ENCODE data around the gene CP. TPM values are rescaled to one million over a fixed set of nuclear protein-coding genes. Genes with fewer than 3 reads are reported as not detected.

CP gene
- total RNA-seq, 1 experiment from 2014 or later = 5.8 TPM

DNA sequence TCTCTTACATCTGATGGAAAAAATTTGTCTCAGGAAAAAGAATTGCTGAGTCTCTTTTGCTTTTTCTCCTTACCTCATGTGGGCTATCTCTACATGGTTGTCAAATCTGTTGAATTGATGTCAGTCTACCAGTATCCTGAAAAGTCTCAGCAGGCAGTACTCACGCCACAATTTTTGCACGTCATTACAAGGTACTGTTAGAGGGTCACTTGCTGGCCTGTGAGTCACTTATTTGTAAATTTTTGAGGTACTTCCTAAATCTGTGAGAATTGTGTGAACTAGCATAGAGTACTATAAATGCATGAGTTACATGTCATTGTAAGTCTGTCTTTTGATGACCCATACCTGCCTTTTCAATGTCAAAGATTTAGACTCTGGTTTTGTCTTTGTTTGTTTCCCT lies 76.3 kb downstream of the CP start:
- Histone ChIP-seq H3K4me1 (ENCODE audit: control insufficient read depth, insufficient read depth, low read length) (no peaks in the 10 kb centered on the region), H3K36me3 (ENCODE audit: control insufficient read depth, insufficient read depth, low read length) (peaks cover 20% of the 10 kb centered on the region), H3K27ac (ENCODE audit: low read length) (no peak overlapping the region), H3K27me3 (ENCODE audit: control insufficient read depth, insufficient read depth, low read length) (no peaks in the 10 kb centered on the region), H3K4me3 (ENCODE audit: low read depth in 2 of 2, low read length in 2 of 2) (no peak overlapping the region), H3K9me3 (ENCODE audit: control insufficient read depth, insufficient read depth, low read depth, low read length) (no peaks in the 10 kb centered on the region)
- no TSS peak for BruUV-seq (replicated peaks)
- ChIA-PET CTCF (no interaction called here), POLR2A (no interaction called here)
- intact Hi-C loops (cut with micrococcal nuclease; ENCODE audit: unreplicated experiment) = no loop called here
- ATAC-seq = no peak
- DNase-seq (ENCODE audit: low read depth, low spot score) = no peak
- TF ChIP-seq TCF7L2 (IDR thresholded peaks at IDR 0.05; ENCODE audit: low read depth, low read length) (no peak), SIN3A (IDR thresholded peaks at IDR 0.05; ENCODE audit: borderline replicate concordance, insufficient read depth, low read depth, low read length) (no peak), CTCF (IDR thresholded peaks at IDR 0.05) (no peak), POLR2AphosphoS5 (IDR thresholded peaks at IDR 0.05; ENCODE audit: low read depth, low read length) (no peak)
- TF ChIP-seq, protein P1, sequence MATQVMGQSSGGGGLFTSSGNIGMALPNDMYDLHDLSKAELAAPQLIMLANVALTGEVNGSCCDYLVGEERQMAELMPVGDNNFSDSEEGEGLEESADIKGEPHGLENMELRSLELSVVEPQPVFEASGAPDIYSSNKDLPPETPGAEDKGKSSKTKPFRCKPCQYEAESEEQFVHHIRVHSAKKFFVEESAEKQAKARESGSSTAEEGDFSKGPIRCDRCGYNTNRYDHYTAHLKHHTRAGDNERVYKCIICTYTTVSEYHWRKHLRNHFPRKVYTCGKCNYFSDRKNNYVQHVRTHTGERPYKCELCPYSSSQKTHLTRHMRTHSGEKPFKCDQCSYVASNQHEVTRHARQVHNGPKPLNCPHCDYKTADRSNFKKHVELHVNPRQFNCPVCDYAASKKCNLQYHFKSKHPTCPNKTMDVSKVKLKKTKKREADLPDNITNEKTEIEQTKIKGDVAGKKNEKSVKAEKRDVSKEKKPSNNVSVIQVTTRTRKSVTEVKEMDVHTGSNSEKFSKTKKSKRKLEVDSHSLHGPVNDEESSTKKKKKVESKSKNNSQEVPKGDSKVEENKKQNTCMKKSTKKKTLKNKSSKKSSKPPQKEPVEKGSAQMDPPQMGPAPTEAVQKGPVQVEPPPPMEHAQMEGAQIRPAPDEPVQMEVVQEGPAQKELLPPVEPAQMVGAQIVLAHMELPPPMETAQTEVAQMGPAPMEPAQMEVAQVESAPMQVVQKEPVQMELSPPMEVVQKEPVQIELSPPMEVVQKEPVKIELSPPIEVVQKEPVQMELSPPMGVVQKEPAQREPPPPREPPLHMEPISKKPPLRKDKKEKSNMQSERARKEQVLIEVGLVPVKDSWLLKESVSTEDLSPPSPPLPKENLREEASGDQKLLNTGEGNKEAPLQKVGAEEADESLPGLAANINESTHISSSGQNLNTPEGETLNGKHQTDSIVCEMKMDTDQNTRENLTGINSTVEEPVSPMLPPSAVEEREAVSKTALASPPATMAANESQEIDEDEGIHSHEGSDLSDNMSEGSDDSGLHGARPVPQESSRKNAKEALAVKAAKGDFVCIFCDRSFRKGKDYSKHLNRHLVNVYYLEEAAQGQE (IDR thresholded peaks at IDR 0.05; ENCODE audit: insufficient read depth in 1 of 2, low read depth in 2 of 2, low read length in 1 of 2) = no peak
- in situ Hi-C loops (cut with HindIII; ENCODE audit: low pct_unique_long_range_greater_than_20kb, low sequenced_read_pairs) = no loop called here

GRCh38 chr3:149142682-149143081 lies 78.9 kb downstream of the CP start:
- Histone ChIP-seq H3K27me3 (ENCODE audit: control insufficient read depth, insufficient read depth, low read length) (no peaks in the 10 kb centered on the region), H3K4me3 (ENCODE audit: low read depth in 2 of 2, low read length in 2 of 2) (no peak overlapping the region), H3K4me1 (ENCODE audit: control insufficient read depth, insufficient read depth, low read length) (no peaks in the 10 kb centered on the region), H3K36me3 (ENCODE audit: control insufficient read depth, insufficient read depth, low read length) (peaks cover 18% of the 10 kb centered on the region), H3K9me3 (ENCODE audit: control insufficient read depth, insufficient read depth, low read depth, low read length) (no peaks in the 10 kb centered on the region), H3K27ac (ENCODE audit: low read length) (no peak overlapping the region)
- ChIA-PET POLR2A (no interaction called here), CTCF (interaction anchor here (0.7 kb wide), 1 partner anchor 924 kb away, joined by 3 read pairs; no protein-coding TSS in a partner anchor)
- DNase-seq (ENCODE audit: low read depth, low spot score) = no peak
- in situ Hi-C loops (cut with HindIII; ENCODE audit: low pct_unique_long_range_greater_than_20kb, low sequenced_read_pairs) = no loop called here
- TF ChIP-seq CTCF (IDR thresholded peaks at IDR 0.05) = no peak
- TF ChIP-seq TCF7L2 (IDR thresholded peaks at IDR 0.05; ENCODE audit: low read depth, low read length) = no peak
- TF ChIP-seq, protein P1 (IDR thresholded peaks at IDR 0.05; ENCODE audit: insufficient read depth in 1 of 2, low read depth in 2 of 2, low read length in 1 of 2) = no peak
- TF ChIP-seq POLR2AphosphoS5 (IDR thresholded peaks at IDR 0.05; ENCODE audit: low read depth, low read length) = no peak
- TF ChIP-seq SIN3A (IDR thresholded peaks at IDR 0.05; ENCODE audit: borderline replicate concordance, insufficient read depth, low read depth, low read length) = no peak
- intact Hi-C loops (cut with micrococcal nuclease; ENCODE audit: unreplicated experiment) = no loop called here
- no TSS peak for BruUV-seq (replicated peaks)
- no peak for ATAC-seq
